HG03095 (cell line): ENCODE data around the gene INF2.
"Not testable (repeated sequence)": the region's sequence is repeated elsewhere in the genome, so short reads cannot be mapped to it uniquely, and the experiment has no call there.

Experiments used
- ATAC-seq: cut with Tn5 transposase; IDR thresholded peaks from one replicate; pipeline ENCODE4 v1.9.1; 2021; ENCODE audit warnings: moderate library complexity; ENCODE audit not compliant: unreplicated experiment

The INF2 gene

DNA sequence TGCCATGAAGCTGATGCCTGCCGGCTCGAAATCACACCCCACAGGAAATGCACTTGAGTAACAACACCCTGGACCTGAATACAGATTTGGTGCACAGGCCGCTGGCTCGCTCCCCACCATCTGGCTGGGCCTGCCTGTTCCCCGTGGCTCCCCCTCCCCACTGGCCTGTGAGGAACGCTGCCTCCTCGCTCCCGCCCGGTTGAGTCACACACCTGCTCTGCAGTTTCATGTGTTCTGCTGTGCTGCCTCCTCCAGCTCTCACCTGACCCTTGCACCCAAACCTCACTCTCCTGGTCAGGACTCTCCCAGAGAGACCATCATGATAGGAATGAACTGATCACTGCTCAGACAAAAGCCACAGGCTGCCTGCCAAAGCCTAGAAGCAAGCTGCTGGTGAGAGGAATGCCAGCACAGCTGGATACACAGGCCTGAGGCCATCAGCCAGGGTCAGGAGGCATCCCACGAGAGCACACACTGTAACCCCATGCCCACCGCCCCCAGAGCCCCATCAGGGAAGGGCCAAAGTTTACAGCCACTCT, 59.8 kb downstream of the INF2 start:
- ATAC-seq: no peak

- no peak for ATAC-seq
Observed at GRCh38 chr14:104750056-104750752, 60.8 kb downstream of the INF2 start.

DNA sequence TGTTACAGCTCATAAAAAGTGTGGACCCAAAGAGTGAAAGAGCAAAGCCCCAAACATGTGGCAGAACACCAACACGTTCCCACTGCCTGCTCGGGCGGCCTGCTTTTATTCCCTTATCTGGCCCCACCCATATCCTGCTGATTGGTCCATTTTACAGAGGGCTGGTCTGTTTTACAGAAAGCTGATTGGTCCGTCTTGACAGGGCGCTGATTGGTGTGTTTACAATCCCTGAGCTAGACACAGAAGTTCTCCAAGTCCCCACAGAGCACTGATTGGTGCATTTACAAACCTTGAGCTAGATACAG, 61.3 kb downstream of the INF2 start:
- ATAC-seq: not testable (repeated sequence)

DNA sequence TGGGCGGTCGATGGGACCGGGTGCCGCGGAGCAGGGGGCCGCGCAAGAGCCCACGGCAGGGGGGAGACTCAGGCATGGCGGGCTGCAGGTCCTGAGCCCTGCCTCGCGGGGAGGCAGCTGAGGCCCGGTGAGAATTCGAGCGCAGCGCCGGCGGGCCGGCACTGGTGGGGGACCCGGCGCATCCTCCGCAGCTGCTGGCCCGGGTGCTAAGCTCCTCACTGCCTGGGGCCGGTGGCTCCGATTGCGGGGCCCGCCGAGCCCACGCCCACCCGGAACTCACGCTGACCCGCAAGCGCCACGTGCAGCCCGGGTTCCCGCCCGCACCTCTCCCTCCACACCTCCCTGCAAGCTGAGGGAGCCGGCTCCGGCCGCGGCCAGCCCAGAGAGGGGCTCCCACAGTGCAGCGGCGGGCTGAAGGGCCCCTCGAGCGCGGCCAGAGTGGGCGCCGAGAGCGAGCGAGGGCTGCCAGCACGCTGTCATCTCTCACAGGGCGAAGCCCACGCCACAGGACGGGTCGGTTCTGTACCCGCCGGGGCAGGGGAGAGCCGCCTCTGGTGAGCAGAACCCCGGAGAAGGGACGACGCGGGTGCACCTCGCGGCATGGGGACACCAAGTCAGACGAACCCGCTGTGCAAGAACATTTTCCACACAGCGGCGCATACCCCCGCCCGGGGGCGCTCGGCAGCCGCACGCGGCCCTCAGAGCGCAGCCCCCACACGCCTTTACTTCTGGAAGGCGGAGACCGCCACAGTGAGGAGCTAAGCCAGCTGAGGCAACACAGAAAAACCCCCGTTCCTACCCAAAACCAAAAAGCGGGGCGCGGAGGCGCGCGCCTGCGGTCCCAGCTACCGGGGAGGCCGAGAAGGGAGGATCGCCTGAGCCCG, 62.4 kb downstream of the INF2 start:
- ATAC-seq: no peak

- peak; percentile 1 for ATAC-seq
Observed at GRCh38 chr14:104752423-104752734, 63.0 kb downstream of the INF2 start.

DNA sequence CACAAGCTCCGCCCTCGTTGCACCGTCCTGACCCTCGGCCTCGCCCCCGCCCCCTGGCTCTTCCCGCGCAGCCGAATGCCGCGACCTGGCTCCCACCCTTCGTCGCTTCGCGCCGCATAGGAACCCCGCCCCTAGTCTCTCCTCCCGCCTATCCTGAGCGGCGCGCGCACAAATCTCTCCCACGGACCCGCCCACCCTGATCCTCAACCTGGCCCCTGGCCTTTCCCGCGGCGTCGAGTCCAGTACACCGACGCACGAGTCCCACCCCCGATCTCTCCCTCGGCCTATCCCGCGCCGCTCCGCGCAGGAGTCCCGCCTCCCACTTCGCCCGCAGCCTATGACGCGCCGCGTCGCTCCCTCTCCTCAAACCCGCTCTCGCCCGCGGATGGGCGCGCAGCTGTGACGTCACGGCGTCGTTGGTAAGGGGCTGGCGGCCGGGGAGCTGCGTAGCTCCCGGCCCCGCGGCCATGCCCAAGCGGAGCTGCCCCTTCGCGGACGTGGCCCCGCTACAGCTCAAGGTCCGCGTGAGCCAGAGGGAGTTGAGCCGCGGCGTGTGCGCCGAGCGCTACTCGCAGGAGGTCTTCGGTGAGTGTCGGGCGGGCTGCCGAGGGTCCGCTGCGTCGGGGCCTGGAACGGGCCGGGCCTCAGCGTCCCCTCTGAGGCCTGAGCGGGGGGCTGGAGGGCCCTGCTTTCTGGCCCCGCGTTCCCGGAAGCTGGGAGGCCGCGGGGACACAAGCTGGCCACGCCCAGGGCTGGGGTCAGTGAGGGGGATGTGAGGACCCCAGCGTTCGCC, 63.5 kb downstream of the INF2 start, which contains the start of gene SIVA1:
SIVA1 (plus strand) TSS at position 413 of the 793 bp plus-strand sequence; CDS start at position 468, 55 bp downstream.
- ATAC-seq: peak; percentile 86

- no peak for ATAC-seq
Observed at GRCh38 chr14:104753528-104754212, 64.3 kb downstream of the INF2 start.

DNA sequence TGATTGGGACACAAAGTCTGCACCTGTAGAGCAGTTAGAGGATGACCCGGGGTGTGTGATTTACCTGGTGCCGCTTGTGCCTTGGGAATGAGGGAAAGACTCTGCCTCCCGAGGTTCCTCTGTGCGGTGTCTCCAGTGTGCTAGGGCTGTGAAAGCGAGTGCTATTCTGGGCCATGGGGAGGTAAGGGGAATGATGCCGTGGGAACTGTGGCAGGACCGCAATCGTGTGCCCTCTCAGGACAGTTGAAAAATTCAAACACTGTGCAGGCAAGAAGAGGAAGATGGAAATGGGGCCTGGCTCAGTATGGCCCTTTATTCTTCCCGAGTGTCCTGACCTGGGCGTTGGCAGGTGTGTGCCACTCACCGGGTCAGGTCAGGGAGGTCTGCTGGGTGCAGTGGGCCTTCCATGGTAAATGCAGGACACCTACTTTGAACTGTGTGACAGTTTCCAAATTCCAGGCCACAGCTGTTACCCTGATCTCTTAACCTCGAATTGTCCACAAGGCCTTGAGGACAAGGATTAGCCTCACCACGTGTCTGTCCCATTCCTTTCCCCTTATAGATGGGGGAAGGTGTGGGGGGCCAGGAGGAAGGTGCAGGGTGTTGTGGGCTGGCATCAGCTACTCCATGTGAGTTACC, 64.9 kb downstream of the INF2 start:
- no peak for ATAC-seq

- ATAC-seq: no peak
Observed at GRCh38 chr14:104755621-104756020, 66.2 kb downstream of the INF2 start.

- no peak for ATAC-seq
Observed at GRCh38 chr14:104756477-104757237, 67.2 kb downstream of the INF2 start.

DNA sequence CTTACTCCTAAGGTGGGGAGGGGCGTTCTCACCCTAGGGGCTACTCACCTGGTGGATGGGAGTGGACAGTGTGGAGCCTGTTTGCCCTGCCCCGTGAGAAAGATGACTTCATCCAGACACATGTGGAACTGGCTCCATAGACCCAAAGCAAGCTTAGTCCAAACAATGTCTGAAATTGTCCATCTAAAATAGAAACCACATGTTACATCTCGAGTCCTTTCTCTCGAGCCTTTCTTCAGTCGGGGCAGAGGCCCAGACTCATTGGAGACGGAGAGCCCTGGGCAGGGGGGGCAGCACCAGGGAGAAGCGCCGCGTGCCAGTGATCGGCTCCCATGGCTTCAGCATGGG, 67.8 kb downstream of the INF2 start:
- ATAC-seq: no peak

DNA sequence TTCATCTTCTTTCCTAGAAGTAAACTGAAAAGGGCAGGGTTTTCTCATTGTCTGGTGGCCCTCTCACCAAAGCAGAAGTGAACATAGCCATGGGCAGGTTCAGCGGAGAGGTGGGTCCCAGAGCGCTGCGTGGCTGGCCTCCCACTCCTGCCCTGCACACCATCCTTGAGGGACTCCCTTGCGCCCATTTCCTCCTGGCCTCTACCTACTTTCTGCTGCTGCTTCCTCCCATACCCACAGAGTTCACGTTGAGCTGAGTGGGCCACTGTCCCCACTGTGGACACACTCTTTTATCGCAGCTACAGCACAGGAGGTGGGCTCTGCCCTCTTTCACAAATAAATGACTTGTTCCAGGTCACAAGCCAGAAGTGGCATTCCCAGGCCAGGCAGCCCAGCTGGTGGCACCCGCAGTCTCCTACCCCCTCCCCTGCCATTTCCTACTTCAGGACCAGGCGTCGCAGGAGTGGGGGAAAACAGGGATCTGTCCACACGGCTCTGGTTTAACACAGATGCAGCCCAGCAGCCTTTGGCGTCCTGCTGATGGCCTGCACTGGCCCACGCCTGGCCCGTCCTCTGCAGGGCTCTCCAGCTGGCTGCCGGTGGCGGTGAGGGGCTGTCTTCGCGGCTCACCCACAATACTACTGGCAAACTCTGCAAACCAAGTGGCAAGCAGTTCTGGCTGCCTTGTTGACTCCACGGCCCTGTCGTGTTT, 68.4 kb downstream of the INF2 start:
- ATAC-seq: no peak

- ATAC-seq: no peak
Observed at GRCh38 chr14:104758981-104759969, 69.9 kb downstream of the INF2 start.

DNA sequence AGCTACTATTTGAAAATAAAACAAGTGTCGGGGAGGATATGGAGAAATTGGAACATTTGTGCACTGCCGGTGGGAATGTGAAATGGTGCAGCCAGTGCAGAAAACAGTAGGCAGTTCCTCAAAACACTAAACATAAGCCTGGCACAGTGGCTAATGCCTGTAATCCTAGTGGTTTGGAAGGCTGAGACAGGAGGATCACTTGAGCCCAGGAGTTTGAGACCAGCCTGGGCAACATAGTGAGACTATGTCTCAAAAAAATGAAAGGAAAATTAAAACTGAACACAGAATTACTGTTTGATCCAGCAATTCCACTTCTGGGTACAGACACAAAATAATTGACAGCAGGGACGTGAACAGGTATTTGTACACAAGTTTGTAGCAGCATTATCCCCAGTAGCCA, 76.1 kb downstream of the INF2 start:
- no peak for ATAC-seq

DNA sequence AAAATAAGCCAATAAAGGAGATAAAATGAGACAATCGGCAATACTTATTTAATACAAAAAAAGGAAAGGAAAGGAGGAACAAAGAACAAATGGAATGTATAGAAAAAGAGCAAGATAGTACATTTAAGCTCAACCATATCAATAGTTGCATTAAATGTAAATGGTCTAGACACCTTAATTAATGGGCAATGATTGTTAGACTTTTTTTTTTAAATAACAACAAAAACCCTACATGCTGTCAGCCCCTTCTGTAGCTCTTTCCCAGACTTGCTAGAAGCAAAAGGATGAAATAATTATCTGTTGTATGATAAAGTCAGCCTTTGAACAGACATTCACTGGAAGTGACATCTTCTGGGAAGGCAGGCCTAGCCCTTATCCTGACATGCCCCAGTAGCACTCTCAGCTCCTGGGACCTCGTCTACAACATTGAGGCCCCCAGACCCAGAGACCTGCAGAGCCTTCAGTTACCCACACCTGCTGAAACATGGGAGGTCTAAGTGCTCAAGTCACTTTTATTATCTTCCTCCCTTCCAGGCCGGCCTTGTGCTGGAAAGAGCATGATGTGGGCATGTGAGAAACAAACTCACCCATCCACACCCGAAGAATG, 76.9 kb downstream of the INF2 start:
- ATAC-seq: no peak

- ATAC-seq: no peak
Observed at GRCh38 chr14:104766863-104767633, 77.6 kb downstream of the INF2 start.

GRCh38 chr14:104767634-104767918, 78.2 kb downstream of the INF2 start:
- ATAC-seq: no peak
